RPMI8226 (cell line): Measurements from ENCODE around the gene MEGF11.
A peak's percentile ranks its signal among the peaks of the same experiment; 100 is the strongest.
"Not testable (repeated sequence)": the region's sequence is repeated elsewhere in the genome, so short reads cannot be mapped to it uniquely, and the experiment has no call there.

ENCODE experiments used
- DNase-seq: peaks from one replicate; pipeline ENCODE4 v3.0.0-alpha.2; 2015

Gene MEGF11

DNA sequence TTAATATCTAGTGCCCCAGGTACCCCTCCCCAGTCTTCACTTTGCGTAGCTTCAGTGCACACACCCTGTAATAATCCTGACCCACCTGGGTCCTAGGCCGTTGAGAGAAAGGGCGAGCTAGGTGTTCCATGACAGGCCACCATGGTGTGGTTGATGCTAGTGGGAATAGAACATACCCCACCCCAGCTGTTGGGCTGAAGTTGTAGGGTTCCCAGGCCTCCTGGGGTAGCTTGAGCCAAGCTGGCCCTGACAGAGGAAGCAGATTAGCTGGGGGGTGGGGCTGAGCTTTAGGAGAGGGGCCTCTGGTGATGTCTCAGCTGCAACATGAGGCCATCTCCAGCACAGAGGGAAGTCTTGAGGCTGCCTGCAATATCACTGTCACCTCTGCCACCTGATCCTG, 343.7 kb downstream of the MEGF11 start:
- no peak for DNase-seq

DNA sequence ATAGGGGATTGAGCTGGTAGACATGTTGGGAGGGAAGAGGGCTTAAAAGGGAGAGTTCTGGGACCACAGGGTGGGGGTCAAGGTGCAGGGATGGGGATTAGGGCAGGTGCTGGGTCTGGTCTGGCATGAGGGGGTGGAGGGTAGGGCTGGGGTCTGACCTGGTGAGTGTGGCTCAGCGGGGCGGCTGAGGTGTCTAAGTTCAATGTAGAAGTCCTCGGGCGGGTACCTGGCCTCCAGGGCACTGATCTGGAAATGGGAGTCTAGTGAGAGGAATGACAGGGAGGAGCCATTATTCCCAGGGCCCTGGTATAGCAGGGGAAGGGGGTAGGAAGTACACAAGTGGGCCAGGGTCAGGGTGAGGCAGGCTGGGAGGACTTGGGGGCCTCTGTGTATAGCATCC, 344.7 kb downstream of the MEGF11 start:
- no peak for DNase-seq

DNA sequence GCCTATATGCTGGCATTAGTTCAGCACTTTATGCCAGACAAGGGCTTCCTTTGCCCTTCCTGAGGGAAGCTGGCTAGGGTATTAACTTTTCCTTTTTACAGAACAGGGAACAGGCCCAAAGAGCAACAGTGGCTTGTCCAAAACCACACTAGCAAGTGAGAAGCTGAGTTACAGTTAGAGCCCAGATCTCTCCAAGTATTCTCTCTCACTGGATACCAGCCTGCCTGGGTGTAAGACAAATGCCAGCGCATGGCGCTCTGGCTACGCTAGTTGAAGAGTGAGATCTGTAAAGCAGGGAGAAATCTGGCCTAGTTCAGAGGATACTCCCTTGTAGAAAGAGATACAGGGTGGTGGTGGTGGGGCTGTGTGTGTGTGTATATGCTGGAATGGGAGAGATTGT, 345.9 kb downstream of the MEGF11 start:
- no peak for DNase-seq

DNA sequence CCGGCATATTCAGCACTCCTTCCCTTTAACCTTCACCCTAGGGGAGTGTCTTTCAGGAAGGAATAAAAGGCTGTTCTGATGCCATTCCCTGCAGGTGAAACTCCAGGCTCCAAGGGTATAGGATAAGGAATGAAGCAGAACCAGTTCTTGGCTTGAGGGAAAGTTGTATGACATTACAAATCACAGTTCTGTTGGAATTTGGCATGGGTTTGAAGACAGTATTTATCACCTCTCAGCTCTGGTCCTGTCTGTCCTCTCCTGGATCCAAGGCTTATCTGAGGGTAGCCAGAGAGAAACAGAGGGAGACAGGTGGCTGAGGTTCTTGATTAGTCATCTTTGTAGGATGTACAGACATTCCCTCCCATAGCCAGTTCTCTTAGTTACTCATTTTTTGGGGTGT, 347.2 kb downstream of the MEGF11 start:
- DNase-seq: no peak

DNA sequence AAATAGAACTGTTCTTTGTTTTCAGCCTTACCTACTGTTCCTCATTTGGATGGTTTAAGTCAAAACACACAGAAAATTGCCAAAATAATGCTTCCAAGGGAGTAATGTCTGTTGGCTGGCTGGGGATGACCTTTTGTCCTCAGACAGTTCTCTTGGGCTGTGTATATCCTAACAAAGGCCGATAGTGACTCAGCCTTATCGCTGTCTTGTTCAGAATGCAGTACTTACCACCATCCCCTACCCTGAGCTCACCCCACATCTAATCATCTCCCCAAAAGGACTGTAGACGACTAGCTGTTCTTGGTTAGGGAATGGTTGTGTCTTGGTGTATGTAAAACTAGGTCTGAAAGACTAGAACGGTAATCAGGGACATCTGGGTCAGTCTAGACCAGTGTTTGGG, 349.2 kb downstream of the MEGF11 start:
- DNase-seq: peak; percentile 50

DNA sequence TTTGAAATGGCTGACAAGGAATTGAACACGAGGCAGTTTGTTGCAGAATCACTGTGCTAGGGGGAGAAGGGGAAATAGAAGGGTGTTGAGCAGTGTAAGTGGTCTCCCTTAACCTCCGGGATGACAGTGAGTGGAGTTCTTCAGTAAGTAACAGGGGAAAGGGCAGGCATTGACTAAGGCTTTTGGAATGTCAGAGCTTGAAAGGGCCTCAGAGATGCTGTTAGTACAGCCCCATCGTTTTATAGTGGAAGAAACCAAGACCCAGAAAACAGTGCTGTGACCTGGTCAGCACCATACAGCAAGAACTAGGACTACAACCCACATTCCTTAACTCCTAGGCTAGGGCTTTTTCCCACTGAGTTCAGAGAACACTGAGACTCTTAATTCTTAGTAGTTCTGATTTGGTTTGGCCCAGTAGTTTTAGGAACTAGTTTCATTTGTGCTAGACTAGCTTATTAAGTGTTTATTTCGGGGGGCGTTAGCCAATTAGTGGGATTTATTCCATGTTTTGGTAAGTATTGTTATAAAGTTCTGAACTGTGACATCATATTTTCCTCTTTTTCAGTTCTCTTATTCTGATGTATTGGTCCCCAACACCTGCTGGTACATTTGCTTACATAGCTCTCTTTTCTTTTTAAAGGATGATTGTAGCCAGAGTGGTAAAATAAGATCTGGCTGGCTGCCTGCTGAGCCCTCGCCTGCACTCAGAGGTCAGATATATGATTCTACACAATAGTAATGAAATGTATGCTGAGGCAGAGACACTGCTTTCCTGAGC, 350.1 kb downstream of the MEGF11 start:
- peak; percentile 94 for DNase-seq

DNA sequence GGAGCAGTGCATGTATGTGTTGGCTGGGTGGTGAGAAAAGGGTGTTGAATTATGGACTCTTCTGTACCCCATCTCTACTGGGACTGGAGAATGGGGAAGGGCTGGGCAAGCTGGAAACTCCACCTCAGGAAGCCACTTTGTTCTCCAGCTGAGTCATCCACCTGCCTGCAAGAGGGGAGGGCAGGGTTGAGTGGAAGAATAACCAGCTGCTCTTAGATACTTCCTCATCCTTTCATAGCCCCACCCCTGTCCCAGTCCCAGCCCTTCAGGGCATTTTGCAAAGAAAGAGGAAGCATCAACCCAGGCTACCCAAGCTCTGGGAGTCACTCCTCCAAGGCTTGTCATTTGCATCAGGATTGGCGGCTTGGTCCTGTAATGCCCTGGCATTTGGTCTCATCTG, 351.2 kb downstream of the MEGF11 start:
- DNase-seq: peak; percentile 96

DNA sequence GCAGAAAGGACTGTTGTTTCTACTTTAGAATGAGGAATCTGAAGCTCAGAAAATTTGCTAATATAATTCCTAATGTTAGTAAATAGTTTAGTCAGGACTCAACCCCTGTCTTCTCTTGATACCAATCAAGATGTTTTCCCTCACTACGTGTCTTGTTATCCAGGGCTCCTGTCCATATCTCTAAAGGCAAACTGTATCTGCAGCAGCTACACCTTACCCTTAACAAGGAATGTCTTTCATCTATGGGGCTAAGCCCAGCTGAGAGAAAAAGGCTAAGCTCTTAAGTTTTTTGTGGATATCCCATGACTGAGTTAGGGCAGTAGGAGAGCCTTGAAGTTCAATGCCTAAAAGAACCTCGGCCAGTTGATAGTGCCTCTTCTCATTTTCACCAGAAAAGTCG, 351.7 kb downstream of the MEGF11 start:
- no peak for DNase-seq

DNA sequence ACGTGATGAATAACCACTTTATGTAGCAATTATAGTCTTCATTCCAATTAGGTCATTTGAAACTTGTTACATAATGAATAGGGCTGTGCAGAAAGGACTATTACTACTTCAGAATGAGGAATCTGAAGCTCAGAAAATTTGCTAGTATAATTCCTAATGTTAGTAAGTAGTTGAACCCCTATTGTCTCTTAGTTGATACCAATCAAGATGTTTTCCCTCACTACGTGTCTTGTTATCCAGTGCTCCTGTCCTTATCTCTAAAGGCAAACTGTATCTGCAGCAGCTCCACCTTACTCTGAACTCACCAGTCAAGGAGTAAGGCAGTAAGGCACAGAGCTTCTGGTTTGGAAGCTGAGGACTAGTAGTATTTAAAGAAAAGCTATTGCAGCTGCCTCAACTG, 352.2 kb downstream of the MEGF11 start:
- DNase-seq: no peak

DNA sequence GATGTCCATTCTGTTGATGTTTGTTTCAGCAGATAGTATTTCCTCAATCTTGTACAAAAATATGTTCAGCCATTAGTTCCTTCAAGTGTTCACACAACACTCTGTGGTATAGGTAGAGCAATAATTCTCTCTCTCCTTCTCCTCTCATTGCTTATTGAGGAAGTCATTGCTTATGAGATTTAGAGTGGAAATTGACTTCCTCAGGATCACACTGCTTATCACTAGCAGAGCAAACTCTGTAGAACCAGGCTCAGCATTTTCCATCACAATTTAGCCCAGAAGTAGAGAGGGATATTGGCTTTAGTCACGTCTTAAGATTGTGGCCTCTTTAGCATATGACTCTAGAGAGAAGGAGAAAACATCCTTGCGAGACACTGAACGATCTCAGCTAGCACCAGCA, 353.1 kb downstream of the MEGF11 start:
- no peak for DNase-seq

DNA sequence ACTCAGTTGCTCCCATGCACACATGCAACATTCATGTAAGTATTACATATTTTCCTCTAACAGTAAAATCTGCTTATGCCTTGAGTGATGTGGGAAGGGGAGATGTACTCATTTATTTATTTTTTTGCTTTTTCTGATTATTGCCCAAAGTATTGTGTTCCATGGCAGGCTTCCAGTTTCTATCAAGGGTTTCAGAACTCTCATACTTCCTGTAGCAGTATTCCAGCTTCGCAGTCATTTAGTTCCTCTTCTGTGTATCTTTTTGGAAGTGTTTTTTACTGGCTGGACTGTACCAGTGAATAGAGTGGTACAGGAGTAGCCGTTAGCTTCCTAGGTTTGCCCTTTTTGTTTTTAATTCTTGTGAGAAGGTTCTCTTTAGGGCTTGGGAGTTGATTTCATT, 357.3 kb downstream of the MEGF11 start:
- DNase-seq: peak; percentile 56

DNA sequence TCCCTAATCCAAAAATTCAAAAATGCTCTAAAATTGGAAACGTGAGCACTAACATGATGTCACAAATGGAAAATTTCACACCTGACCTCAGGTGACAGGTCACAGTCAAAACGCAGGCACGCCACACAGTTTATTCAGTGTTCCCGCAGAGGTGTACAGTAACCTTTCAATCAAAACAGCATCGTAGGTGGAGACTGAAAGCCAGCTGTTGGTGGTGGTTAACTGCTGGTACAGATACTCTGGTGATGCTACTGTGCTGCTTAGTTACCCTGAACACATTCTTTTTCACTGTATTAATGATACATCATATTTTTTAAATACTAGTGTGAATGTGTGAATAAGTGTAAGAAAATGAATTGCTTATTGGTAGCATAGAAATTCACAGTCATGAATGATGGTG, 360.5 kb downstream of the MEGF11 start:
- no peak for DNase-seq

DNA sequence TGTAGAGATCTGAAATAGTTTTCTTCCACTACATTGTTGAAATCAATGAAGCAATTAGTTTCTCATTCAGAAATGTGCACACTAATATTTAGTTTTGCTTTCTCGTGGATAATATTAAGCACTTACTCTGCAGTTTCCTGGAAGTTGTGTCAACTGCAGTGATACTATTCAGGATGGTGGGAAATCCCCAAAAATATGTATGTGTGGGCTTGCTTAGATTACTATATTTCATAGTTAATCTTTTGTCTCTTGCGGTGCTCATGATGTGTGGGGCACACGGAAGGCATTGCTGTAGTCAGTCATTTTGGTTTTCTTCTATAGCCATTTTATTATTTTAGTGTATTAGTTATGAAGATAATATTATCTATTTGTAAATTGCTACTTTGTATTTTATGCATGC, 364.6 kb downstream of the MEGF11 start:
- no peak for DNase-seq

DNA sequence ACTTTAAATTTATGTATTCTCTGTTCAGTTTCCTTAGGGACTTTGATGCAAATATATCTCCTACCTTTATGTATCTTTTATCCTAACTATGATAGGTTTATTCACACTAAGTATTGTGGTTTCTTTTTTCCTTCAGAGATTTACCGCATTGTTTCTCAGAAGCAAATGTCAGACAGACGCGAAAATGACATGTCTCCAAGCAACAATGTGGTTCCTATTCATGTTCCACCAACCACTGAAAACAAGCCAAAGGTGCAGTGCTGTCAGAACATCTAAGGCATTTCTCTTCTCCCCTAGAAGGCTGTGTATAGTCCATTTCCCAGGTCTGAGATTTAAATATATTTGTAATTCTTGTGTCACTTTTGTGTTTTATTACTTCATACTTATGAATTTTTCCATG, 366.0 kb downstream of the MEGF11 start:
- DNase-seq: no peak

DNA sequence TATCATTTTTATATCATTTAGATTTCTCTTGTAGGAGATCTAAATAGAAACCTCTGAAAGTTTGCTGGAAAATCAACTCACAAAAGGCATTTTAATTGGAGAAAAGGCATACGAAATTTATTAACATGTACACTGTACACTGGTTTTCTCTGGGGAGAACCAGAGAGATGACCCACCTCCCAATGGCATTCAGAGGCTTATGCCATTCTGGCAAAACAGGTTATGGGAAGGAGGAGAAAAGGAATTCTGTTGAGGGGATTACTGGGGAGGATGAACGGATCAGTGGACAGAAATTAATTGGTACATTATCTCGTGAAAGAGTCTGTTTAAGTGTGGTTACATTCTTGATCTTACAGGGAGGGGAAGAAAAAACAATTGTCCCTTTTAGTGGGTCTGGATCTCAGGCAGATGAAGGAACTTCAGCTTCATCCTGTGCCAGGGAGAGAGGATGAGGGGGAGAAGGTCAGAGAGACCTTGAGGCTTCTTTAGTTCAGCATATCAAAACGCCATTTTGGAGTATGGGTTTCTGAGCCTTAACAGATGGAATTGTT, 367.8 kb downstream of the MEGF11 start:
- no peak for DNase-seq

DNA sequence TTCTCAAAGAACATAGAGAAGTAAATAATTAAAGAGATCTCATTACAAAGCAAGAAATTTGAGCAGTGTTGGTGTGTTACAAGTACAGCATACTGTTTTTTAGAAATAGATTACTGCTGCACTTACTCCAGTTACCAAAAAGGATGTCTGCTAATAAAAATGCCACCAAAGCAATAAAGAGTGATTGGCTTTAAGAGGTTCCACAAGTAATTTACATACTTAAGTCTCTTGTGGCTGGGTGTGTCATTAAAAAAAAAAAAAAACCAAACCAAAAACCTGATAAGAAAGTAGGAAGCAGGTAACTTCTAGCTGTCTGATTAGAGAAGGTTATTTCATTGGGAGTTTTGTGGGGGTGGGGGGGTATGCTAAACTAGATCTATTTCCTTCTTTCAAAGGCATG, 369.0 kb downstream of the MEGF11 start:
- DNase-seq: no peak

DNA sequence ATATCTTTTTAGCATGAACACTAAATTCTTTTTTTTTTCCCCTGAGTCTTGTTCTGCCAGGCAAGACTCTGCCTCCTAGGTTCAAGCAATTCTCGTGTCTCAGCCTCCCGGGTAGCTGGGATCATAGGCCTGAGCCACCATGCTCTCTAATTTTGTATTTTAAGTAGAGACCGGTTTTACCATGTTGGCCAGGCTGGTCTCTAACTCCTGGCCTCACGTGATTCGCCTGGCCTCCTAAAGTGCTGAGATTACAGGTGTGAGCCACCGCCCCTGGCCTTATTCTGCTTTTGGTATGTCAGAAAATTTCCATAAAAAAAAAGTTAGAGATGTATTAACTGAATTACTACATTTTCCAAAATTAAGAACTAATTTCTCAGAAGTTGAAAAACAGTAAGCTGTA, 370.0 kb downstream of the MEGF11 start:
- no peak for DNase-seq

DNA sequence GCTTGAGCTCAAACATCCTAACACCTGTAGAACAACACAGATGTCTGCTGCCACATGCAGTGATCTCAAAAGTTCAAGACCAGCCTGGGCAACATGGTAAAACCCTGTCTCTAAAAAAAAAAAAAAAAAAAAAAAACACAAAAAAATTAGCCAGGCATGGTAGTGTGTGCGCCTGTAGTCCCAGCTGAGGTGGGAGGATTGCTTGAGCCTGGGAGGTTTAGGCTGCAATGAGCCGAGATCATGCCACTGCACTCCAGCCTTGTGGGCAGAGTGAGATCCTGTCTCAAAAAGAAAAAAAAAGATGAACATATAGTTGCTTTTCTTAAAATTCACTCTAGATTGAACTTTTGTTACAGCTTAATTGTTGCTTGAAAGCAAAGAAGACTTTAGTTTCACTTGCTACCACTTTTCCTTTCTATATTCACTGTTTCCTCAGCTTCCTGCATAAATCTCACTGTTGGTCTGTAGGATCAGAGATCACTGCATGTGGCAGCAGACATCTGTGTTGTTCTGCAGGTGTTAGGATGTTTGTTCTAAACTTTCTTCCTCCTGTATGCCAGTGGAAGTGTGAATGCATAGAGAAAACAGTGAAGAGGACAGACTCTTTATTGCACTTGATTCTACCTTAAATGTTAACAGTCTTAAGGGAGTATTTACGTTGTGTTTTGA, 371.6 kb downstream of the MEGF11 start:
- peak; percentile 20 for DNase-seq

DNA sequence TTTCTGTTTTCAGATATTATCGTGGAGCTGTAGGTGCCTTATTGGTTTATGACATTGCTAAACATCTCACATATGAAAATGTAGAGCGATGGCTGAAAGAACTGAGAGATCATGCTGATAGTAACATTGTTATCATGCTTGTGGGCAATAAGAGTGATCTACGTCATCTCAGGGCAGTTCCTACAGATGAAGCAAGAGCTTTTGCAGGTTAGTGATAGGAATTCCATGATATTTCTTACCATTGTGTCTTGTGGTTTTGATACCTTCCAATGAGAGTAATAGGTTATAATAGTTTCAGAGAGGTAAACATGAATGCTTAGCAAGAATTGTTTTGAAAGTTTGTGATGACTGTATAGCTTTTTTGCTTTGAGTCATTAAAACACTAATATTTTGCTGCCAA, 375.8 kb downstream of the MEGF11 start:
- no peak for DNase-seq

DNA sequence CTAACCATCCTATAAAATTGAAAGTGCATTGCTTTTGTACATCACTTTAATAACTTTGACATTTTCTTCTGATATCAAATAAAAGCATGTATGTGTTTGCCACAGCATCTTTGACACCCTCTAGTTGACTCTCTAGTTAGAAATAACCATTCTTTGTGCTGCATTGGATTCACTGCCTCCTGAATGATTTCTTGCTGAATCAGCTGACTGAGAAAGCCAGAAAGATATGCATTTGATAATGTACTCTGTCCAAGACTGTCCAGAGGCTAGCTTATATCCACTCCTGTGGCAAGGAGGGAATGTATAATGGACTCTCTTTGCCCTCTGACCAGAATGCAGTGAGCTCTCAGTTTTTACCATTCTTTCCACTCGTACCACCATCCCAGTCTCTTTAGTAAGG, 378.1 kb downstream of the MEGF11 start:
- no peak for DNase-seq

DNA sequence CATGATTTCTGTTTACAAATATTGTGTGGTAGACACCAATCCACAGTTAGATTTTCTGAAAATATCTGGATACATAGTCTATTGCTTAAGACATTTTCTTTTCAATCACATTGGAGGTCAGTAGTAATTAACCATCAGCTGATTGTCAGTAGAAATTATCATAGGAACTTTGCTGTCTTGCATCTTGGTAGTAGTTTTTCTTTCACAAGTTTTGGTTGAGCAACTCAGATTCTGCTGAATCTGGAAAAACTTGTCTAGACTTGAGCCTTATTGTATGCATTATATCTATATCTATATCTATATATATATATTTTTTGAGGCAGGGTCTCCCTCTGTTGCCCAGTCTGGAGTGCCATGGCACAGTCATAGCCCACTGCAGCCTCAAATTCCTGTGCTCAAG, 380.3 kb downstream of the MEGF11 start:
- no peak for DNase-seq

DNA sequence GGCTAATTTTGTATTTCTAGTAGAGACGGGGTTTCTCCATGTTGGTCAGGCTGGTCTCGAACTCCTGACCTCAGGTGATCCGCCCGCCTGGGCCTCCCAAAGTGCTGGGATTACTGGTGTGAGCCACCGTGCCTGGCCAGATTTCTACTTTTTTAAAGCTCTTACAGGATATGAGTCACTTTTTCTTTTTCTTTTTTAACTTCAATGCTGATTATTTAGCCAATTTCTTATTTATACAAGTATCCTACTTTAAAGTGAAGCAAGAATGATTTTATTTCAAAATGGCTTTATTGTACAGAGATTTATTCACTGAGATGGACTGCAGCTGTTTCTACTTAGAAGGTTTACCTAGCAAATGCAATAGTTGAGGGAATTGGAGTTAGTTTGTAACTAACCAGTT, 381.0 kb downstream of the MEGF11 start:
- not testable (repeated sequence) for DNase-seq

DNA sequence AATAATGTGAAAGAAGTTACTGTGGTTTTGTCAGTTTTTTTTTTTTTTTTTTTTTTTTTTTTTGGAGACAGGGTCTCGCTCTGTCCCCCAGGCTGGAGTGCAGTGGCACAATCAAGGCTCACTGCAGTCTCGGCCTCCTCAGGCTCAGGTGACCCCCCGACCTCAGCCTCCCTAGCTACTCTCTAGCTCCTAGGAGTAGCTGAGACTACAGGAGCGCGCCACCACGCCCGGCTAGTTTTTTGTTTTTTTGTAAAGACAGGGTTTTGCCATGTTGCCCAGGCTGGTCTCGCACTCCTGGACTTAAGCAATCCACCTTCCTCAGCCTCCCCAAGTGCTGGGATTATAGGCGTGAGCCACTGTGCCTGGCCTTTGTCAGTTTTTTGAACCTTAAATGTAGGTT, 381.7 kb downstream of the MEGF11 start:
- not testable (repeated sequence) for DNase-seq

DNA sequence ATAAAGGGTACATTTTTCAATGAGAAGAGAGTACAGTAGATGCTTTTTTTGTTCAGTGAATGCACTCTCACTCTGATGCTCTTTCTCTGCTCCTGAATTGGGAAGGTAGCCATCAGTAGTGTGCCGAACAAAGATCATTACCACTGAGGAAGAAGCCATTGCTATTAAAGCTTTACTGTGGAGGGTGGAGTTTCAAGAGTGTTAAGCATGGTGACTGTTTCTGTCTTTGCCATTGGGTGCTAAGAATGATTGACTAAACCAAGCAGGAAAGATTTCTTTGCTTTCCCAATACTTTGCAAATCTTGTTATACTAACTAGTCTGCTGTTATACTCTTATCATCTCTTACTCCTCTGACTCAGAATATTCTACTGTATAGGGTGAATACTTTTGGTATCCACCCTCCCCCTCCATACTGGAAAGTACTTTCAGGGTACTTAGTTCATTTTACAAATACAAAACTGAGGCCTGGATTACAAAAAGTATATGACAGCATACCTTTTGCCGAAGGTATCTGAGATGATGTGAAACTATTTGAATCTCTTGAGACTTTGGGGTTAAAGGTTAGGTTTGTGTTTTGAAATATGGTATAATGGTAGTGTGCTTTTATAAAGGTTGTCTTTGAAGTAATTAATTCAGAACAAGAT, 382.5 kb downstream of the MEGF11 start:
- peak; percentile 44 for DNase-seq
